Calu3 (cell line): ENCODE data around the gene SPDYA. TPM values are rescaled to one million over a fixed set of nuclear protein-coding genes. Genes with fewer than 3 reads are reported as not detected.
A peak's percentile ranks its signal among the peaks of the same experiment; 100 is the strongest.

Experiments used
- BruUV-seq: library from RNA; stranded (reverse); fragments of 400-500 nt; replicated peaks from 2 replicates; lab custom pipeline; 2021; lab: Mats Ljungman, UMichigan
- CTCF ChIA-PET: fragments of 300-600 bp; sonication (Branson Sonifier 250); formaldehyde crosslinking; loops from one replicate; lab custom pipeline; 2022; ENCODE audit warnings: antibody characterized with exemption; lab: Charles Lee
- DNase-seq: peaks from one replicate; pipeline ENCODE4 v3.0.0; 2022
- H3K27ac Mint-ChIP-seq: one replicate; pipeline ENCODE4 v1.8.0; 2022; ENCODE audit warnings: mixed read lengths; ENCODE audit not compliant: unreplicated experiment
- H3K27me3 Mint-ChIP-seq: one replicate; pipeline ENCODE4 v1.8.0; 2022; ENCODE audit warnings: mixed read lengths; ENCODE audit not compliant: unreplicated experiment
- H3K36me3 Mint-ChIP-seq: one replicate; pipeline ENCODE4 v1.8.0; 2022; ENCODE audit warnings: mild to moderate bottlenecking, moderate library complexity, mixed read lengths; ENCODE audit not compliant: insufficient read depth, unreplicated experiment
- H3K4me1 Mint-ChIP-seq: one replicate; pipeline ENCODE4 v1.8.0; 2022; ENCODE audit warnings: mild to moderate bottlenecking, low read depth, mixed read lengths; ENCODE audit not compliant: unreplicated experiment
- H3K4me3 Mint-ChIP-seq: one replicate; pipeline ENCODE4 v1.8.0; 2022; ENCODE audit warnings: mild to moderate bottlenecking, low read depth, moderate library complexity, mixed read lengths; ENCODE audit not compliant: unreplicated experiment
- H3K9me3 Mint-ChIP-seq: one replicate; pipeline ENCODE4 v1.8.0; 2022; ENCODE audit warnings: low read depth, mixed read lengths; ENCODE audit not compliant: unreplicated experiment
- CTCF ChIP-seq: fragments of 200-600 bp; IDR thresholded peaks from one replicate; pipeline ENCODE4 v1.8.0; 2022; ENCODE audit warnings: antibody characterized with exemption; ENCODE audit not compliant: unreplicated experiment
- intact Hi-C: fragments of 100-400 bp; cut with micrococcal nuclease; formaldehyde crosslinking; loops from one replicate; pipeline ENCODE4 v1.10.0; 2022; ENCODE audit not compliant: unreplicated experiment
- total RNA-seq: library from RNA; stranded (reverse); gene quantifications from 2 replicates; pipeline ENCODE4 v1.2.3, GENCODE V29; 2022

The SPDYA gene
- total RNA-seq, 1 experiment from 2014 or later, result 2.0 TPM

- peak overlapping the region; percentile 92 for H3K4me3 Mint-ChIP-seq
- intact Hi-C loops, result no loop called here
- no peak for TF ChIP-seq CTCF
- H3K27ac Mint-ChIP-seq, result no peak overlapping the region
- no peaks in the 10 kb centered on the region for H3K9me3 Mint-ChIP-seq
- CTCF ChIA-PET, result no interaction called here
- BruUV-seq, result no TSS peak
- no peak for DNase-seq
- peaks cover 25% of the 10 kb centered on the region for H3K4me1 Mint-ChIP-seq
- peaks cover 44% of the 10 kb centered on the region for H3K36me3 Mint-ChIP-seq
- no peaks in the 10 kb centered on the region for H3K27me3 Mint-ChIP-seq
These were observed 58.0 kb downstream of the SPDYA start for GRCh38 chr2:28868611-28869010.

GRCh38 chr2:28869494-28870145, 59.0 kb downstream of the SPDYA start:
- no peak for DNase-seq
- Mint-ChIP-seq H3K27me3 (no peaks in the 10 kb centered on the region), H3K27ac (peak overlapping the region; percentile 67), H3K36me3 (peaks cover 39% of the 10 kb centered on the region), H3K9me3 (no peaks in the 10 kb centered on the region), H3K4me3 (peak overlapping the region; percentile 92), H3K4me1 (peaks cover 20% of the 10 kb centered on the region)
- no TSS peak for BruUV-seq
- no peak for TF ChIP-seq CTCF
- CTCF ChIA-PET, result interaction anchor here (0.9 kb wide), 1 partner anchor 9 kb away, joined by 3 read pairs; no protein-coding TSS in a partner anchor
- intact Hi-C loops, result no loop called here

GRCh38 chr2:28870146-28870891, 59.7 kb downstream of the SPDYA start, which contains the start of gene TRMT61B:
Gene TRMT61B, minus strand, starts transcription at chr2:28870309. Its CDS starts 32 bp downstream, at chr2:28870277.
- peak within 1 kb of the TSS; percentile 67 for H3K27ac Mint-ChIP-seq
- intact Hi-C loops, result no loop called here

GRCh38 chr2:28871620-28872019, 61.0 kb downstream of the SPDYA start:
- Mint-ChIP-seq H3K9me3 (no peaks in the 10 kb centered on the region), H3K27me3 (peaks cover 20% of the 10 kb centered on the region), H3K4me1 (peaks cover 10% of the 10 kb centered on the region), H3K36me3 (peaks cover 27% of the 10 kb centered on the region), H3K4me3 (no peak overlapping the region), H3K27ac (no peak overlapping the region)
- CTCF ChIA-PET, result no interaction called here
- no peak for TF ChIP-seq CTCF
- intact Hi-C loops, result no loop called here
- BruUV-seq, result no TSS peak
- DNase-seq, result no peak

More at GRCh38 chr2:28870146-28870891, 59.7 kb downstream of the SPDYA start, which contains the start of gene TRMT61B:
- H3K4me1 Mint-ChIP-seq, result peaks cover 13% of the 10 kb centered on the region
- H3K9me3 Mint-ChIP-seq, result no peaks in the 10 kb centered on the region
- no peak for TF ChIP-seq CTCF
- H3K4me3 Mint-ChIP-seq, result peak within 1 kb of the TSS; percentile 92
- H3K36me3 Mint-ChIP-seq, result peaks cover 34% of the 10 kb centered on the region
- CTCF ChIA-PET, result interaction anchor here (0.9 kb wide), 1 partner anchor 8 kb away, joined by 3 read pairs; no protein-coding TSS in a partner anchor
- TSS peak; percentile 99 for BruUV-seq
- DNase-seq, result peak; percentile 95
- peaks cover 7% of the 10 kb centered on the region for H3K27me3 Mint-ChIP-seq
